Ramos (cell line): ENCODE results near the gene GALNT11.
"Not testable (repeated sequence)": the region's sequence is repeated elsewhere in the genome, so short reads cannot be mapped to it uniquely, and the experiment has no call there.

ENCODE experiments used
- in situ Hi-C: fragments of 300-500 bp; cut with MboI; formaldehyde crosslinking; loops from one replicate; pipeline ENCODE4 v1.14.3; 2022; ENCODE audit warnings: low sequenced_read_pairs; ENCODE audit not compliant: unreplicated experiment

The GALNT11 gene

GRCh38 chr7:152025077-152025936 lies at the start of gene GALNT11:
TSS of gene GALNT11 (plus strand) at chr7:152025674. CDS start at chr7:152094228, 68,554 bp downstream.
- in situ Hi-C loops = no loop called here

DNA sequence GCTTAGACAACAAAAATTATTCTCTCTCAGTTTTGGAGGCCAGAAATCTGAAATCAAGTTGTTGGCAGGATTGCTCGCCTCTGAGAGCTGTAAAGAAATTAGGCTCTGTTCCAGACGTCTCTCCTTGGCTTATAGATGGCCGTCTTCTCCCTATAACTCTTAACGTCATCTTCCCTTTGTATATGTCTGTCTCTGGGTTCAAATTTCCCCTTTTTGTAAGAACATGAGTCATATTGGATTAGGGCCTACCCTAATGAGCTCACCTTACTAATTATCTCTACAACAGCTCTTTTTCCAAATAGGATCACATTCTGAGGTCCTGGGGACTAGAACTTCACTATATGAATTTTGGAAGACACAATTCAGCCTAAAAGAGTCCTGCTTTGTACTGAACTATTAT lies 46.9 kb upstream of the GALNT11 start:
- in situ Hi-C loops = no loop called here

DNA sequence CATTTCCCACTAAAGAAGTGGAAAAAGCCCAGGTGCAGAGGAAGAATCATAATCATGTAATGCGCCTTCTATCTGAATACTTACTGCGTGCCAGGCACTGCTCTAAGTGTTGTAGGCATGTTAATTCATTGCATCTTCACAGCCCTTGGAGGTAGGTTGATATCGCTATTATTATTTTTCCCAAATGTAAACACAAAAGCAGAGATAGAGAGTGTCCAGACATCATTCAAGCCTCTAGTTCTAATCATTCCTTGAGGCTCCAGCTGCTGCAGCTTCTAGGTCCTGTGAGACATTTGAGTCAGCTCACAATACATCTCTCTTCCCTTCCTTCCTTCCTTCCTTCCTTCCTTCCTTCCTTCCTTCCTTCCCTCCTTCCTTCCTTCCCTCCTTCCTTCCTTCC lies 44.3 kb upstream of the GALNT11 start:
- in situ Hi-C loops = no loop called here

DNA sequence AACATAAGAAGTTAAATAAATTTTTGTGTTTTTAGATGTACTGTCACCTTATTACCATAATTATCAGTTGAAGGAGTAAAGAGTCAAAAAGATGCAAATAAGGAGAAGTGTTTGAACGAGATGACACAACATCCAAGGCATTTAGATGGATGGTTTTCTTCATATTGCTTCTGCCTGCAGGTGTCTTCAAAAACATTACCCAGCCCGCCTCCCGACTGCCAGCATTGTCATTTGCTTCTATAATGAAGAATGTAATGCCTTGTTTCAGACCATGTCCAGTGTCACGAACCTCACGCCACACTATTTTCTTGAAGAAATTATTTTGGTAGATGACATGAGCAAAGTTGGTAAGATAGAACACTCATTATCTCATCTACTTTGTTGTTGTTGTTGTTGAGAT lies 42.7 kb upstream of the GALNT11 start:
- in situ Hi-C loops = no loop called here

GRCh38 chr7:151984612-151985011 lies 40.9 kb upstream of the GALNT11 start:
- in situ Hi-C loops = no loop called here

GRCh38 chr7:151987748-151988529 lies 37.5 kb upstream of the GALNT11 start:
- in situ Hi-C loops = no loop called here

DNA sequence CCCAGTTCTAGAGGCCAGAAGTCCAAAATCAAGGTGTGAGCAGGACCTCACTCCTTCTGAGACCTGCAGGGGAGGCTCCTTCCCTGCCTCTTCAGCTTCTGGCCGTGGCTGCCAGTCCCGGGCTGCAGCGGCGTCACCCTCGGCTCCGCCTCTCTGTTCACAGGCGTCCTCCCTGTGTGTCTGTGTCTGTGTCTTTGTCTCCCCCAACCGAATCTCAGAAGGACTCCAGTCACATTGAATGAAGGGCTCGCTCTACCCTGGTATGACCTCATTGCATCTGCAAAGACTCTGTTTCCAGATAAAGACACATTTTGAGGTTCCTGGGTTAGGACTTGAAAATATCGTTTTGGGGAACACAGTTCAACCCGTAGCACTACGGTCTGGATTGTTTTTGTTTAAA lies 33.1 kb upstream of the GALNT11 start:
- in situ Hi-C loops = no loop called here

- in situ Hi-C loops = no loop called here
Observed at GRCh38 chr7:151993977-151994676, 31.3 kb upstream of the GALNT11 start.

- in situ Hi-C loops = no loop called here
Observed at GRCh38 chr7:151999424-152000090, 25.9 kb upstream of the GALNT11 start.

- in situ Hi-C loops = no loop called here
Observed at GRCh38 chr7:152000191-152000590, 25.3 kb upstream of the GALNT11 start.

GRCh38 chr7:152006336-152006735 lies 19.1 kb upstream of the GALNT11 start:
- in situ Hi-C loops = no loop called here

DNA sequence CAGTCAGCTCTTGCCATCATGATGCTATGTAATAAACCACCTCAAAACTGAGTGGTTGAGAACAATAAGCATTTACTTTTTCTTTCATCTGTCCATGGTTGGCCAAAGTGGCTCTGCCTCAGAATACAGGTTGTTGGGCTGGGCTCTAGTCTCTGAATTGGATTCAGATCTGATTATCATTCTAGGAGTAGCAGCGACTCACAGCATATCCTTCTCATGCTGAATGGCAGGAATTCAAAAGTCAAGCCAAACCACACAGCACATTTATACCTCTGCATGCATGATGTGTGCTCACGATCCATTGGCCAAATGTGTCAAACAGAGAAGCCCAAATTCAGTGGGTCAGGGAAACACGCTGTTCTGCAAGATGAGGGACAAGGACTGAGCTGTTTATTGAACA lies 13.6 kb upstream of the GALNT11 start:
- in situ Hi-C loops = no loop called here

DNA sequence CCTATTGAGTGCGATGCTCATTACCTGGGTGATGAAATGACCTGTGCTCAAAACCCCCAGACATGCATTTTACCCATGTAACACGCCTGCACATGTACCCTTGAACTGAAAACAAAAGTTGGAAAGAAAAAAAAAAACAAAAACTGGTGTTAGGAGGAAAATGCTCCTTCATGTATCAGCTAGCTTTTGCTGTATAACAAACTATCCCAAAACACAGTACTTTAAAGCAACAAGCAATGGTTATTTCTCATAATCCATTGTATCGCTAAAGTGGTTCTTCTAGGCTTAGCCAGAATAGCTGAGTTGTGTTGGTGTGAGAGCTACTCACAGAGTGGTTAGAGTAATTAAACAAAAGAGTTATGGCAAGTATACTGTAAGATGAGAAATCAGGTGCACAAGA lies 12.2 kb upstream of the GALNT11 start:
- in situ Hi-C loops = no loop called here

DNA sequence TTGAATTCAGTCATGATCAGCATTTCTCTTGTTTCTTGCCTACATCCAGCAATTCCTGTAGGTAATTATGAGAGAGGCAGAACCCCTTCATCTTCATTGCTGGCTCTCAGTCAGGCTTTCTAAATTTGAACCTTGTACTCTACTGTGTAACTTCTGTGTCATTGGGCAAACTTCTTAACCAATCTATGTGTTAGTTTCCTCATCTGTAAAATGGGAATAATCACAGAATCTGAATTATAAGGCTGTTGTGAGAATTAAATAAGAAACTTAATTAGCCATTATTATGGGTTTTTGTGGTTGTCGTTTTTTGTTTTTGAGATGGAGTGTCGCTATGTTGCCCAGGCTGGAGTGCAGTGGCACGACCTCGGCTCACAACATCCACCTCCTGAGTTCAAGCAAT lies 11.5 kb upstream of the GALNT11 start:
- in situ Hi-C loops = no loop called here

DNA sequence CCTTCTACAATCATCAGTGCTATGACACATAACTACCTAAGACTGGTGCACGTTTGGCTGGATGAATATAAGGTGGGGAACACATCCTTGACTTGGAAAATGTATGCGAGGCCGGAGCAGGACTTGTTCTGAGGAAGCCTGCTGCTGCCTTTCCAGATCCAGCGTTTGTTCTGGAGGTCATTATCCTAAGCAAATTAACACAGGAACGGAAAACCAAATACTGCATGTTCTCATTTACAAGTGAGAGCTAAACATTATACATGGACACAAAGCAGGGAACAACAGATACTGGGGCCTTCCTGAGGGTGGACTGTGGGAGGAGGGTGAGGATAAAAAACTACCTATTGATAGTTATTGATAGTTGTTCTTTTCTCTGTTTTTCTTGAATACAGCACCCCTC lies 10.8 kb upstream of the GALNT11 start:
- in situ Hi-C loops = no loop called here

GRCh38 chr7:152015600-152015999 lies 9.9 kb upstream of the GALNT11 start:
- in situ Hi-C loops = no loop called here

DNA sequence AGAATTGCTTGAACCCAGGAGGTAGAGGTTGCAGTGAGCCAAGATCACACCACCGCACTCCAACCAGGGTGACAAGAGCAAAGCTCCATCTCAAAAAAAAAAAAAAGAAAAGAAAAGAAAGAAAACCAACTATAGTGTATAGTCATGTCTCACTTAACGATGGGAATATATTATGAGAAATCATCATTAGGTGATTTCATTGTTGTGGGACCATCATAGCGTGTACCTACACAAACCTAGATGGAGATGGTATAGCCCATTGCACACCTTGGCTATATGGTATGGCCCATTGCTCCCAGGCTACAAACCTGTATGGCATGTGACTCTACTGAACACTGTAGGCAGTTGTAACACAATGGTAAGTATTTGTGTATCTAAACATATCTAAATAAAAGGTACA lies 8.5 kb upstream of the GALNT11 start:
- in situ Hi-C loops = no loop called here

GRCh38 chr7:152017683-152018082 lies 7.8 kb upstream of the GALNT11 start:
- in situ Hi-C loops = not testable (repeated sequence)

DNA sequence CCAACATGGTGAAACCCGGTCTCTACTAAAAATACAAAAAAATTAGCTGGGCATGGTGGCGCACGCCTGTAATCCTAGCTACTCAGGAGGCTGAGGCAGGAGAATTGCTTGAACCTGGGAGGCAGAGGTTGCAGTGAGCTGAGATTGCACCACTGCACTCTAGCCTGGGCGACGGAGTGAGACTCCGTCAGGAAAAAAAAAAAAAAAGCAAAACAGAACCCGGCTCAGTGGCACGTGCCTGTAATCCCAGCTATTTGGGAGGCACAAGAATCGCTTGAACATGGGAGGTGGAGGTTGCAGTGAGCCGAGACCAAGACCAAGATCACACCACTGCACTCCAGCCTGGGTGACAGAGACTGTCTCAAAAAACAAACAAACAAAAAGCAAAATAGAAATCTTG lies 3.7 kb upstream of the GALNT11 start:
- in situ Hi-C loops = not testable (repeated sequence)
